K562 (cell line): ENCODE results near the gene BNIP3. TPM values are rescaled to one million over a fixed set of nuclear protein-coding genes. Genes with fewer than 3 reads are reported as not detected.

Experiments used
- ATAC-seq: fragments of 200-7000 bp; cut with Tn5 transposase; 3 replicates; pipeline ENCODE4 v1.9.1; 2020; ENCODE audit warnings: moderate library complexity
- BruUV-seq: library from RNA; stranded (reverse); fragments of 400-500 nt; replicated peaks from 2 replicates; lab custom pipeline; 2021; lab: Mats Ljungman, UMichigan
- CTCF ChIA-PET: fragments of 300-600 bp; formaldehyde crosslinking; extraction: SDS; loops from one replicate; lab custom pipeline; 2021; ENCODE audit warnings: low intra/inter-chr PET ratio; lab: Yijun Ruan, JAX
- POLR2A ChIA-PET: fragments of 300-600, 350-650 bp; sonication (Branson Sonifier 250); formaldehyde crosslinking; extraction: SDS; loops from one replicate; lab custom pipeline; 2021; ENCODE audit warnings: antibody characterized with exemption, inconsistent platforms; lab: Yijun Ruan, JAX
- DNase-seq, 4 experiments: peaks; one replicate each; pipeline versions ENCODE4 v3.0.0 to v3.0.0-alpha.2; 2011 to 2018; ENCODE audit warnings: low spot score in 3 of 4, mixed read lengths in 3 of 4; ENCODE audit errors: extremely low read depth in 1 of 4
- FAIRE-seq: peaks from 2 replicates; lab custom pipeline; 2011; peaks lifted over from hg19 to GRCh38; lab: Jason Lieb, UNC
- H2AFZ ChIP-seq: 2 replicates; pipeline ENCODE4 v1.6.0; 2011; ENCODE audit warnings: low read depth, low read length, control low read depth, inconsistent platforms
- H3K27ac ChIP-seq: fragments of 200-600 bp; 3 replicates; pipeline ENCODE4 v1.8.0; 2011; ENCODE audit warnings: low read depth, mild to moderate bottlenecking, control low read depth, inconsistent platforms, low read length, moderate library complexity, mixed read lengths; ENCODE audit errors: extremely low read depth
- H3K27me3 ChIP-seq, 2 experiments: fragments of 300-600 bp in 1 of 2; 2 replicates in 1 of 2; 3 replicates in 1 of 2; pipeline versions ENCODE4 v1.6.0 to v1.8.0; 2011; ENCODE audit warnings: inconsistent platforms in 2 of 2, low read length in 2 of 2, mild to moderate bottlenecking in 1 of 2, mixed read lengths in 1 of 2, moderate library complexity in 1 of 2; ENCODE audit not compliant: control insufficient read depth in 2 of 2, insufficient read depth in 2 of 2
- H3K36me3 ChIP-seq: fragments of 300-600 bp; 3 replicates; pipeline ENCODE4 v1.8.0; 2011; ENCODE audit warnings: mild to moderate bottlenecking, low read length, inconsistent platforms; ENCODE audit not compliant: control insufficient read depth, insufficient read depth
- H3K4me1 ChIP-seq, 2 experiments: fragments of 200-600 bp in 1 of 2; replicated peaks in 1 of 2; 2 replicates in 1 of 2; 3 replicates in 1 of 2; pipeline versions ENCODE4 v1.5.1 to v1.8.0; 2011; ENCODE audit warnings: inconsistent platforms in 2 of 2, low read length in 2 of 2, mild to moderate bottlenecking in 1 of 2, mixed read lengths in 1 of 2, moderate library complexity in 1 of 2; ENCODE audit not compliant: control insufficient read depth in 2 of 2, insufficient read depth in 2 of 2
- H3K4me2 ChIP-seq: 2 replicates; pipeline ENCODE4 v1.6.1; 2011; ENCODE audit warnings: low read length, control low read depth, inconsistent platforms, mixed read lengths; ENCODE audit not compliant: insufficient read depth
- H3K4me3 ChIP-seq: fragments of 200-600 bp; sonication (generic), shearing (Covaris generic); 2 replicates; pipeline ENCODE4 v1.5.1; 2016; ENCODE audit warnings: control low read depth, inconsistent platforms
- H3K79me2 ChIP-seq: fragments of 200-600 bp; 3 replicates; pipeline ENCODE4 v1.8.0; 2011; ENCODE audit warnings: low read length, inconsistent platforms; ENCODE audit not compliant: control insufficient read depth, insufficient read depth
- H3K9ac ChIP-seq, 2 experiments: 2 replicates each; pipeline versions ENCODE4 v1.6.0 to v1.6.1; 2011; ENCODE audit warnings: low read depth in 2 of 2, low read length in 2 of 2, control low read depth in 1 of 2, inconsistent platforms in 1 of 2, mild to moderate bottlenecking in 1 of 2, mixed read lengths in 1 of 2; ENCODE audit not compliant: insufficient read depth in 1 of 2
- H3K9me1 ChIP-seq: one replicate; pipeline ENCODE4 v1.6.0; 2011; ENCODE audit warnings: inconsistent platforms, mild to moderate bottlenecking, low read length, moderate library complexity; ENCODE audit not compliant: control insufficient read depth, insufficient read depth
- H3K9me3 ChIP-seq: replicated peaks from 2 replicates; pipeline ENCODE4 v1.5.1; 2011; ENCODE audit warnings: low read depth, low read length, inconsistent platforms; ENCODE audit not compliant: control insufficient read depth, insufficient read depth
- H4K20me1 ChIP-seq: replicated peaks from 2 replicates; pipeline ENCODE4 v1.6.1; 2011; ENCODE audit warnings: low read length, inconsistent platforms, mixed read lengths; ENCODE audit not compliant: control insufficient read depth, insufficient read depth
- GATAD2B ChIP-seq: fragments of 450-650 bp; IDR thresholded peaks from 2 replicates; pipeline ENCODE4 v1.6.1; 2017; ENCODE audit warnings: mild to moderate bottlenecking, borderline replicate concordance
- MBD1 ChIP-seq: fragments of 250-450 bp; sonication (Bioruptor Pico); IDR thresholded peaks from 2 replicates; pipeline ENCODE4 v1.8.0; 2022; ENCODE audit warnings: inconsistent platforms
- MXD1 ChIP-seq: fragments of 250-450 bp; sonication (Bioruptor Pico); IDR thresholded peaks from 2 replicates; pipeline ENCODE4 v1.8.0; 2021; ENCODE audit warnings: borderline replicate concordance, mild to moderate bottlenecking, moderate library complexity; ENCODE audit not compliant: poor library complexity, severe bottlenecking
- NRF1 ChIP-seq, 2 experiments: fragments of 450-650 bp; IDR thresholded peaks in 1 of 2; conservative IDR thresholded peaks in 1 of 2; 2 replicates each; pipeline ENCODE4 v1.6.1; 2014; ENCODE audit warnings: mild to moderate bottlenecking in 2 of 2
- RBM22 ChIP-seq: fragments of 200-400 bp; formaldehyde crosslinking; IDR thresholded peaks from 2 replicates; pipeline ENCODE4 v1.6.1; 2018; ENCODE audit warnings: low read length, low read depth; ENCODE audit not compliant: poor library complexity, severe bottlenecking
- SRSF9 ChIP-seq: fragments of 200-400 bp; formaldehyde crosslinking; IDR thresholded peaks from 2 replicates; pipeline ENCODE4 v1.6.1; 2017; ENCODE audit warnings: low read depth, low read length, borderline replicate concordance
- TCF7L2 ChIP-seq: fragments of 150-350 bp; IDR thresholded peaks from 2 replicates; pipeline ENCODE4 v1.6.1; 2016; ENCODE audit warnings: low read depth, mild to moderate bottlenecking, low read length, moderate library complexity
- THAP12 ChIP-seq: fragments of 250-450 bp; sonication (Bioruptor Pico); IDR thresholded peaks from 2 replicates; pipeline ENCODE4 v1.9.0; 2021; ENCODE audit warnings: mild to moderate bottlenecking, inconsistent platforms
- ZBTB8A ChIP-seq: fragments of 450-650 bp; IDR thresholded peaks from 2 replicates; pipeline ENCODE4 v1.6.1; 2018; ENCODE audit warnings: mild to moderate bottlenecking, moderate library complexity; ENCODE audit not compliant: partially characterized antibody
- ZNF217 ChIP-seq: sonication (generic); formaldehyde crosslinking; IDR thresholded peaks from 2 replicates; pipeline ENCODE4 v1.8.0; 2022; ENCODE audit warnings: mild to moderate bottlenecking, missing genetic modification reagents
- ZNF766 ChIP-seq: fragments of 200-800 bp; sonication (Bioruptor generic); conservative IDR thresholded peaks from 2 replicates; pipeline ENCODE4 v1.6.1; 2016; ENCODE audit warnings: missing genetic modification characterization, missing compliant biosample characterization
- WGBS: fragments of 100-300 bp; shearing (Covaris generic); methylation state at CpG from one replicate; pipeline ENCODE4 v1.1.6; 2016; ENCODE audit warnings: low coverage, mixed read lengths; ENCODE audit not compliant: insufficient coverage; ENCODE audit errors: missing lambda C conversion rate; 5-methylcytosine and 5-hydroxymethylcytosine counted together
- in situ Hi-C: fragments of 300-500 bp; cut with MboI; formaldehyde crosslinking; loops from 4 replicates; pipeline ENCODE4 v1.15.0; 2018; ENCODE audit warnings: inconsistent platforms, mixed read lengths
- intact Hi-C: fragments of 100-400 bp; cut with micrococcal nuclease; formaldehyde crosslinking; loops from 2 replicates; pipeline ENCODE4 v1.14.2; 2022
- polyA plus RNA-seq, 8 experiments: library from polyadenylated mRNA; depleted of rRNA in 4 of 8; stranded (reverse) in 5 of 8; unstranded in 3 of 8; fragments of >200 nt; fragmentation: Nextera tagmentation in 2 of 8; fragmentation: Illumina TruSeq in 1 of 8; extraction: Ambion mirVana in 2 of 8; extraction: Trizol in 1 of 8; gene quantifications; 2 replicates each; pipeline versions ENCODE4 v1.2.1 to v1.2.3, GENCODE V29; 2011 to 2014; ENCODE audit warnings: inconsistent platforms in 1 of 8, missing spikeins in 1 of 8
- total RNA-seq, 7 experiments: library from RNA; depleted of rRNA in 6 of 7; stranded (reverse); fragments of >200 nt in 6 of 7; fragmentation: Illumina TruSeq in 2 of 7; extraction: Trizol in 2 of 7; gene quantifications; 2 replicates each; pipeline versions ENCODE4 v1.2.1 to v1.2.3, GENCODE V29; 2011 to 2021; ENCODE audit warnings: low replicate concordance in 1 of 7
- TF ChIP-seq, protein P1 (sequence below), 2 experiments: IDR thresholded peaks; 2 replicates each; pipeline ENCODE4 v1.6.1; 2012; ENCODE audit warnings: improper control_type of control experiment in 2 of 2, low read depth in 2 of 2, low read length in 2 of 2, borderline replicate concordance in 1 of 2
- TF ChIP-seq, protein P2 (sequence below): fragments of 200-800 bp; sonication (Bioruptor generic); IDR thresholded peaks from 2 replicates; pipeline ENCODE4 v1.6.1; 2017; ENCODE audit warnings: missing genetic modification characterization, missing compliant biosample characterization

Gene BNIP3
- total and polyA plus RNA-seq, 9 of the 15 experiments (the other 6 are each of a cell fraction or from before 2014, with no cell fraction given), result 9.2 to 119 (median 42.2) TPM

DNA sequence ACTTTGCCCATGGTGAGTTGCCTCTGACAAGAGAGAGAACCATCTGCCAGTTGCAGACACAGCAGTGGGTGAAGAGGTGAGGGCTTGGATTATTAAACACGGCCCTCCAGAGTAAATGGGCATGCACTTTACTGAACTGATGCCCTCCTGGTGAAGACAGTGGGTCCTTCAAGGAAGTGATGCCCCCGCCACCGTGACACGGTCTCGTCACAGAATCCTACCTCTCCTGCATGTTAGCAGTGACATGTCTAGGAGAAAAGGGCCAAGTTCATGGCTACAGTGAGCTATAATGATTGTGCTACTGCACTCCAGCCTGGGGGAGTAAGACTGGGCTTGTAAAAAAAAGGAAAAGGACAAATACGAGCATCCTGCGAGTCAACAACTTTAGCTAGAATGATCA is 2.4 kb downstream of the BNIP3 start:
- peak overlapping the region; percentile 62 to 89; a peak in 3 of 4 replicates for H3K9ac ChIP-seq
- peak overlapping the region; percentile 81 for H3K4me2 ChIP-seq
- in situ Hi-C loops, result no loop called here
- H4K20me1 ChIP-seq, result peaks cover 35% of the 10 kb centered on the region
- no peak for ATAC-seq
- ChIA-PET CTCF (no interaction called here), POLR2A (no interaction called here)
- peaks cover 42% of the 10 kb centered on the region for H3K36me3 ChIP-seq
- H3K9me1 ChIP-seq, result peaks cover 4% of the 10 kb centered on the region
- WGBS, result 47% methylated on average over 4 of the region's 7 CpGs
- H3K27ac ChIP-seq, result peak overlapping the region; percentile 45; the same call in 1 of the 3 replicates
- intact Hi-C loops, result no loop called here
- no peaks in the 10 kb centered on the region for H3K27me3 ChIP-seq
- peak overlapping the region; percentile 39 for H3K4me3 ChIP-seq
- no peak overlapping the region for H2AFZ ChIP-seq
- peaks cover 84% of the 10 kb centered on the region for H3K79me2 ChIP-seq
- peaks cover 30 to 35% of the 10 kb centered on the region in 2 experiments; a peak in 4 of 5 replicates for H3K4me1 ChIP-seq
- H3K9me3 ChIP-seq, result no peaks in the 10 kb centered on the region
- no TSS peak for BruUV-seq
- peak; percentile 11 for FAIRE-seq
- no peak for DNase-seq
- TF ChIP-seq MBD1 (CRISPR knock-in tag) (no peak), RBM22 (no peak), TCF7L2 (no peak), GATAD2B (no peak), THAP12 (CRISPR knock-in tag) (no peak), ZBTB8A (no peak), ZNF766 (no peak), ZNF217 (CRISPR knock-in tag) (no peak), SRSF9 (no peak), NRF1 (conservative IDR thresholded peaks at IDR 0.05 in 1 of 2, IDR thresholded peaks at IDR 0.05 in 1 of 2) (no peak), MXD1 (CRISPR knock-in tag) (no peak)
- TF ChIP-seq, protein P1, sequence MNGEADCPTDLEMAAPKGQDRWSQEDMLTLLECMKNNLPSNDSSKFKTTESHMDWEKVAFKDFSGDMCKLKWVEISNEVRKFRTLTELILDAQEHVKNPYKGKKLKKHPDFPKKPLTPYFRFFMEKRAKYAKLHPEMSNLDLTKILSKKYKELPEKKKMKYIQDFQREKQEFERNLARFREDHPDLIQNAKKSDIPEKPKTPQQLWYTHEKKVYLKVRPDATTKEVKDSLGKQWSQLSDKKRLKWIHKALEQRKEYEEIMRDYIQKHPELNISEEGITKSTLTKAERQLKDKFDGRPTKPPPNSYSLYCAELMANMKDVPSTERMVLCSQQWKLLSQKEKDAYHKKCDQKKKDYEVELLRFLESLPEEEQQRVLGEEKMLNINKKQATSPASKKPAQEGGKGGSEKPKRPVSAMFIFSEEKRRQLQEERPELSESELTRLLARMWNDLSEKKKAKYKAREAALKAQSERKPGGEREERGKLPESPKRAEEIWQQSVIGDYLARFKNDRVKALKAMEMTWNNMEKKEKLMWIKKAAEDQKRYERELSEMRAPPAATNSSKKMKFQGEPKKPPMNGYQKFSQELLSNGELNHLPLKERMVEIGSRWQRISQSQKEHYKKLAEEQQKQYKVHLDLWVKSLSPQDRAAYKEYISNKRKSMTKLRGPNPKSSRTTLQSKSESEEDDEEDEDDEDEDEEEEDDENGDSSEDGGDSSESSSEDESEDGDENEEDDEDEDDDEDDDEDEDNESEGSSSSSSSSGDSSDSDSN (IDR thresholded peaks at IDR 0.05; ENCODE audit: borderline replicate concordance in 1 of 2, low read depth in 2 of 2, low read length in 2 of 2), result no peak
- TF ChIP-seq, protein P2, sequence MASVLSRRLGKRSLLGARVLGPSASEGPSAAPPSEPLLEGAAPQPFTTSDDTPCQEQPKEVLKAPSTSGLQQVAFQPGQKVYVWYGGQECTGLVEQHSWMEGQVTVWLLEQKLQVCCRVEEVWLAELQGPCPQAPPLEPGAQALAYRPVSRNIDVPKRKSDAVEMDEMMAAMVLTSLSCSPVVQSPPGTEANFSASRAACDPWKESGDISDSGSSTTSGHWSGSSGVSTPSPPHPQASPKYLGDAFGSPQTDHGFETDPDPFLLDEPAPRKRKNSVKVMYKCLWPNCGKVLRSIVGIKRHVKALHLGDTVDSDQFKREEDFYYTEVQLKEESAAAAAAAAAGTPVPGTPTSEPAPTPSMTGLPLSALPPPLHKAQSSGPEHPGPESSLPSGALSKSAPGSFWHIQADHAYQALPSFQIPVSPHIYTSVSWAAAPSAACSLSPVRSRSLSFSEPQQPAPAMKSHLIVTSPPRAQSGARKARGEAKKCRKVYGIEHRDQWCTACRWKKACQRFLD (CRISPR knock-in tag), result no peak
